Mesenteric fat pad (tissue), 1 donor: ENCODE data around the gene TAS2R38. TPM values are rescaled to one million over a fixed set of nuclear protein-coding genes. Genes with fewer than 3 reads are reported as not detected.

Experiments used
- DNase-seq: peaks from one replicate; pipeline ENCODE4 v3.0.0-alpha.2; 2020; ENCODE audit warnings: low spot score
- total RNA-seq: library from RNA; stranded (reverse); fragmentation: NEBNext Ultra II Directional; extraction: Animal tissue kit (Norgen Biotek cat#: 25700); gene quantifications from one replicate; pipeline ENCODE4 v1.2.1, GENCODE V29; 2021
- donor health status: DM: yes; HTN: yes; CAD: no.

The TAS2R38 gene
- total RNA-seq, 1 donor from 2014 or later, result not detected

DNA sequence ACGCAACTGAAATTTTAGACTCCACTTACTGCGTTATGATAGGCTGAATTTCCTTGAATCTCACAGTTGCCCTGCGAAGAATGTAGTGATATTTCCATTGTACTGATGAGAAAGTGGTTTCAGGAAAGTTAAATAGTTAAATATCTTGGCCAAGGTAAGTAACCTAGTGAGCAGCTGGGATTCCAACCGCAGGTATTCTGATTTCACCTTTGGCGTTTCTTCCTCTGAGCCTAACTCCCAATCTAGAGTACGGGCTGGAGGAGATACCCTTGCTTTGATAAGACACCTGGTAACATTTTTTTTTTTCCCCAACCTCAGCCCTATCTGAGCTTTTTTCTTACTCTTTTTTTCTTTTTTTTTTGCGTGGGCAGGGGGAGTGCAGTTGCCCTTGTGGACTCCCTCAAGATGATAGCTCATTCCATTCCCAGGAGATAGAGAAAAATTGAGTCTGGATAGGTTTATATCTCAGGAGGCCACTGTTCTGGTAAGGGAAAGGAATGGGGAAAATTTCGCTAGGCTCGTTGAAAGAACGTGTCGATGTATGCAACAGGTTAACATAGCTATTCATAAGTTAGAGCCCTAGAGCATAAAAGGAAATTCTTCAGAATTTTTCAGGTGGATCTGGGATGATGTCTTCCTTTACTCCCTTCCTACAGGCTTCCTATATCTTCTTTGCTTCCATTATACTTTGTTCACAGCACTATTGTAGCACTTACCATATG is 3.1 kb upstream of the TAS2R38 start:
- no peak for DNase-seq

DNA sequence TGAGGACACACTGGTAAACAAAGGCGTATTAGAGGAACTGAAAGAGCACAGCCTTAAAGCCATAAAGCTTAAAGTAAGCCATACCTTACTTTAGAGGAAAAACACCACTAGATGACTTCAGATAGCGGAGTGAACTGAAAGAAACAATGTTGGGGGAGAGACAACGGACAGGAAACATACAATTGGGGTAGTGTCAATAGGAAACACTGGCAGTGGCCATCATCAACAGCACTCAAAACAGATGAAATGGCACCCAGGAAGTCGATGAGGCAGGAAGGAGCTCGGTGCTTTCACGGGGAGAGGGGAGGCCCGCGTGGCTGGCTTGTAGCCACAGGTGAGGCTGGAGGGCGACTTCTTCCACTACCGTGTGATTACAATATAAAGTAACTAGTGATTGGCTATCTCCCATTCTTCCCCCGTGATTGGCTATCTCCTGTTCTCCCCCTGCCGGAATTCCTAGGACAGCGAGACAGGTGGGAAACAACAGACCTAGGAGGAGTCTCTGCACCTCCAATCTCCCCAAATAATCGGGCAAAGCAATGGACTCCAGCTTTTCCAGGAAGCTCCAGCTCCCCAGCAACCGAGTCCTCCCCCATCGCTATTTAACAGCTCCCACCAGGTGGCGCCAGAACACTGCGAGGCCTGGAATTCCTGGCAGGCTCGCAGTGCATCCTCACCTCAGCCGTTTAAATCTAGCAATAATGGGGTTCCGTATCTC is 2.4 kb upstream of the TAS2R38 start:
- DNase-seq, result no peak

DNA sequence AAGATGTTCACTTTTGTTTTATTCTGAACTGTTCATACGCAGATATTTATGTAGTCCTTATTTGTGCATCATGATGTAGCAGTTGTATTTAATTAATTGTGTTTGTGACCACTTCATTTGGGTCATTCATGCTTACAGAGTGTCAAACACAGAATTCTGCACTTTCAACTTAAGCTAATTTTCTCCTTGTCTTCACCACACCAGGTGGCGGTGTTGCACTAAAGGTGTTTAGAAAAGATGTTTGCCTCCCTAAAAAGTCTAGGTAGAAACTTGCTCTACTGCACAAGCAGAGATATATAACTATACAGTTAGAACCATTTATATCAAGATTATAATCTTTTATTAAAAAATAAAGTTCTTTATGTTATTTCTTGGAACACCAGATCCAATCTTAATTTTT is 1.3 kb upstream of the TAS2R38 start:
- DNase-seq, result no peak

- no peak for DNase-seq
Measured at GRCh38 chr7:141960687-141961422, 12.7 kb downstream of the TAS2R38 start.

- DNase-seq, result no peak
Measured at GRCh38 chr7:141956084-141956483, 17.5 kb downstream of the TAS2R38 start.

DNA sequence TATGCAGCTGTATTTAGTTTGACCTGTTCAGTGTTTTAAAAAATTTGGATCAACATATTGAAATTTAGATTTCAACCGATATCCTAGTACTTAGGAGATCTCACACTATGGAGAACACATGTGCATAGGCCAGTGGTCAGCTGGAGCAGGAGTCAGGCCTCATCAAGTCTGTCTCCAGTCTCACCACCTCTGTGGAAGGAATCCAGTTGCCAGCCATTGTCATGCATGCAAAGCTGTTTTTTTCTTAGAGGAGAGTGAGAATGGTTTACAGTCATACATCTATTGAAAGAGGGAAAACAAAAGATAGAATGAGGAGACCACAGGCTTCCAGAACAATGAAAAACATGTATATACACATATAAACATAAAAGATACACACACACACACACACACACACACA is 19.2 kb downstream of the TAS2R38 start:
- no peak for DNase-seq

GRCh38 chr7:141952461-141952860 is 21.1 kb downstream of the TAS2R38 start:
- no peak for DNase-seq

- no peak for DNase-seq
Measured at GRCh38 chr7:141950806-141951205, 22.8 kb downstream of the TAS2R38 start.

- no peak for DNase-seq
Measured at GRCh38 chr7:141949911-141950310, 23.7 kb downstream of the TAS2R38 start.

- no peak for DNase-seq
Measured at GRCh38 chr7:141949451-141949850, 24.1 kb downstream of the TAS2R38 start.

DNA sequence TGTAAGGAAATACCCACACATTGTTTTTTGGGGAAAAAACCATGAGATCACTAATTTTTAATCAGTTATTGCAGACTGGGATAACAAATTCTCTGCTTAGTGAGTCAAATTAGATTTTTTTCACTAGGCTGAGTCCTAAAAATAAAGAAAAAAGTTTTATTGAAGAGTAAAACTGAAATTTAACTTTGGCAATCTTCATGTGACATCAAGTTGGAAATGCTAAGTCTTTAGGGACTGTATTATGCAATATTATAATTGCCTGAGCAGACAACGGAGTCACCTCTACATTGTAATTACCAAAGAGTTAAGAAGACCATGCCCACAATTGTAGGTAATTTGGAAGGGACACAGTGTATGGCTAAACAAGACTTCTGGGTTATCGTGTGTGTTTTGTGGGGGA is 24.6 kb downstream of the TAS2R38 start:
- no peak for DNase-seq

DNA sequence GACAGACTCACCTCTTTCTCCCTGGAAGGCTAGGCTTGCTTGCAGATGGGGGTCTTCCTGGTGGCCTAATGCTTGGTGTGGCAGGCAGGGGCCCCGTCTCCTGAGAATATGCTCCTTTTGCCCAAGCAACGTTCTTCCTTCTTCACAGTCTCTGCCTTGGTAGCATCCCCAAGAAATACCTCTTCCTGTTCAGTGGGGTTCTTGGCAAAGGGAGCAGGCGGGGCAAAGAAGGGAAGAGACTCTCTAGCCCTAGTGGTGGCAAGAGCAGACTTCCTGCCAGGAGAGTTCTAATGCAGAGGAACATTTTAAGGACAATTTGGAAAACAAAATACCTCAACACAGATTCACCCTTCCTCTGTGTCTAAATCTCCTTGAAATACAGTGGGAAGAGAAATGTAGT is 26.8 kb downstream of the TAS2R38 start, which contains the start of gene CLEC5A:
TSS of gene CLEC5A (minus strand) at position 179 of the 400 bp plus-strand sequence. CDS start 682 bp downstream, outside the sequence.
- DNase-seq, result no peak

- no peak for DNase-seq
Measured at GRCh38 chr7:141945356-141945755, 28.2 kb downstream of the TAS2R38 start.

DNA sequence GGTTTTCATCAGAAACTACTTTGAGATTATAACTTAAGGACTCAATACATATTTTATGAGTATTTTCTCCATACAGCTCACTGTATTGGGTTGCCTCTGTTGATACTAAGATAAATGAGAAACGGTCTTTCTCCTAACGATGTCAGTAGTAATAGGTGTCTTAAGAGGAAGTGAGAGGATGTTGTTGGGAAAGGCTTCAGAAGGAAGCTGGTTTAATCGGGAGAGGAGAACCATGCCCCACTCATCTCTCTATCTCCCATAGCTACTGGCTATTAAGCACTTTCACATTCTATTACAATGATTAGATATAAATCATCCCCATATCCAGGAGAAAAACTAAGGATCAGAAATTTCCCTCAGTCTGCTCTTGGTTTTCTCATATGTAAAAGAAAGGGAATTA is 28.8 kb downstream of the TAS2R38 start:
- DNase-seq, result no peak

DNA sequence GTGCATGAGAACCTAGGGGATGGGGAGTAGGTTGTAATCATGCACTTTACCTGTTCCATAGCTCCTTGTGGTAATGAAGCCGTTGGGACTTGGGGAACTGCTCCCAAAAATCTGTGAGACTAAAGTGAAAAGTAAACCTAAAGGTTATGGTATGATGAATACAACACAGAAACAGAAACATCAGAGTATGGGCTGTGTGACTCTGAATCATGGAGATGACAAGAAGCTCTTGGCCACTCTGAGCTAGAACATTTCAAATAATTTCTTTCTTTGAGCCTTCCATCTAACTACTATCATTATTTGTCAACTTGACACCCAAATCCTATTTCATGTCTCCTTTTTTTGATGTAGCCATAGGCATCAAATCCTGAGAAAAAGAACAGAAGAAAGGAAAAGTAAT is 29.7 kb downstream of the TAS2R38 start:
- no peak for DNase-seq

GRCh38 chr7:141941075-141941474 is 32.5 kb downstream of the TAS2R38 start:
- DNase-seq, result no peak

DNA sequence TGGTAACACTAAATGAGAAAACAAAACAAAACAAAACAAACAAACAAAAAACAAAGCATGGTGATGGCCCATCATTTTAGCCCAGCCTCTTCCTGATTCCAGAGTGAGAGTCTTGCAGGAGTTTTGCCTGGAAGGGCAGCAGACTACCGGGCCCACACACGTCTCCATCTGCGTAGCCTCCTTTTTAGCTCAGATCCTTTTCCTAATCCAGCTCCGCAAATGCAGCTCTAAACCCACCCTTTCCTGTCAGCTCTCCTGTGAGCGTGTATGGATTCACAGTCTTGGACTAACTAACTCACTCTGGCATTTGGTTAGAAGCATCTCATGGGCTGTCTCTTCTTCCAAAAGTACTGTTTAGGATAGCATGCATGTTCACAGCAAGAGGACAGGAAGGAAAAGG is 43.4 kb downstream of the TAS2R38 start:
- DNase-seq, result no peak

GRCh38 chr7:141928845-141929195 is 44.8 kb downstream of the TAS2R38 start:
- DNase-seq, result no peak

- no peak for DNase-seq
Measured at GRCh38 chr7:141928146-141928844, 45.3 kb downstream of the TAS2R38 start.
